IMR-90 (cell line): Measurements from ENCODE around the gene PALLD. TPM values are rescaled to one million over a fixed set of nuclear protein-coding genes. Genes with fewer than 3 reads are reported as not detected.

Experiments
- ATAC-seq: fragments of 200-7000 bp; cut with Tn5 transposase; 2 replicates; pipeline ENCODE4 v1.9.1; 2020; ENCODE audit warnings: low read depth, mild to moderate bottlenecking, moderate library complexity
- BruUV-seq: library from RNA; stranded (reverse); fragments of 400-500 nt; replicated peaks from 2 replicates; lab custom pipeline; 2021; lab: Mats Ljungman, UMichigan
- CTCF ChIA-PET: fragments of 300-600 bp; formaldehyde crosslinking; extraction: SDS; loops from one replicate; lab custom pipeline; 2021; ENCODE audit warnings: antibody characterized with exemption; lab: Yijun Ruan, JAX
- POLR2A ChIA-PET: fragments of 300-600 bp; sonication (Branson Sonifier 250); formaldehyde crosslinking; loops from one replicate; lab custom pipeline; 2022; ENCODE audit warnings: antibody characterized with exemption; ENCODE audit not compliant: unreplicated experiment; lab: Charles Lee
- DNase-seq: peaks from one replicate; pipeline ENCODE4 v3.0.0; 2013
- H2AFZ ChIP-seq: replicated peaks from 2 replicates; pipeline ENCODE3; 2013; ENCODE audit warnings: low read length, mild to moderate bottlenecking; ENCODE audit not compliant: poor library complexity
- H2AK5ac ChIP-seq: 2 replicates; pipeline ENCODE4 v1.6.1; 2013; ENCODE audit warnings: low read depth, low read length, inconsistent platforms
- H2AK9ac ChIP-seq: replicated peaks from 2 replicates; pipeline ENCODE3; 2013; ENCODE audit warnings: mild to moderate bottlenecking, low read depth, low read length, moderate library complexity; ENCODE audit not compliant: poor library complexity
- H2BK120ac ChIP-seq: 2 replicates; pipeline ENCODE4 v1.6.1; 2013; ENCODE audit warnings: low read depth, low read length, inconsistent platforms
- H2BK15ac ChIP-seq: 3 replicates; pipeline ENCODE4 v1.6.1; 2013; ENCODE audit warnings: low read depth, low read length, inconsistent platforms
- H2BK20ac ChIP-seq: 2 replicates; pipeline ENCODE4 v1.6.1; 2013; ENCODE audit warnings: low read depth, mild to moderate bottlenecking, inconsistent platforms, low read length, moderate library complexity
- H2BK5ac ChIP-seq: 2 replicates; pipeline ENCODE4 v1.6.1; 2013; ENCODE audit warnings: mild to moderate bottlenecking, low read depth, low read length, inconsistent platforms; ENCODE audit not compliant: poor library complexity, severe bottlenecking
- H3K14ac ChIP-seq: replicated peaks from 2 replicates; pipeline ENCODE4 v1.6.1; 2013; ENCODE audit warnings: low read depth, low read length, inconsistent platforms
- H3K18ac ChIP-seq: 2 replicates; pipeline ENCODE4 v1.6.1; 2013; ENCODE audit warnings: low read depth, low read length, control low read depth
- H3K23ac ChIP-seq: 2 replicates; pipeline ENCODE4 v1.6.1; 2013; ENCODE audit warnings: low read depth, low read length, inconsistent platforms
- H3K27ac ChIP-seq: 2 replicates; pipeline ENCODE4 v1.5.1; 2013; ENCODE audit warnings: mild to moderate bottlenecking, control low read depth, low read length; ENCODE audit not compliant: insufficient read depth
- H3K27me3 ChIP-seq: 2 replicates; pipeline ENCODE4 v1.6.1; 2013; ENCODE audit warnings: low read length; ENCODE audit not compliant: control insufficient read depth, insufficient read depth
- H3K36me3 ChIP-seq: 2 replicates; pipeline ENCODE4 v1.6.1; 2013; ENCODE audit warnings: low read length, mixed read lengths; ENCODE audit not compliant: control insufficient read depth, insufficient read depth
- H3K4ac ChIP-seq: 2 replicates; pipeline ENCODE4 v1.6.1; 2013; ENCODE audit warnings: low read depth, low read length, inconsistent platforms
- H3K4me1 ChIP-seq: 2 replicates; pipeline ENCODE4 v1.6.1; 2013; ENCODE audit warnings: low read length, mixed read lengths; ENCODE audit not compliant: control insufficient read depth, insufficient read depth
- H3K4me2 ChIP-seq: 2 replicates; pipeline ENCODE4 v1.6.1; 2013; ENCODE audit warnings: low read depth, mild to moderate bottlenecking, control low read depth, low read length, moderate library complexity
- H3K4me3 ChIP-seq: 2 replicates; pipeline ENCODE4 v1.5.1; 2013; ENCODE audit warnings: low read depth, mild to moderate bottlenecking, control low read depth, low read length, moderate library complexity; ENCODE audit not compliant: insufficient read depth
- H3K56ac ChIP-seq: 2 replicates; pipeline ENCODE4 v1.6.1; 2013; ENCODE audit warnings: low read length, inconsistent platforms; ENCODE audit not compliant: insufficient read depth; ENCODE audit errors: extremely low read depth
- H3K79me1 ChIP-seq, 2 experiments: 2 replicates each; pipeline ENCODE4 v1.6.1; 2013; ENCODE audit warnings: low read length in 2 of 2, inconsistent platforms in 1 of 2, low read depth in 1 of 2
- H3K9ac ChIP-seq: 2 replicates; pipeline ENCODE4 v1.6.1; 2013; ENCODE audit warnings: low read depth, low read length, control low read depth
- H3K9me1 ChIP-seq: 2 replicates; pipeline ENCODE4 v1.6.1; 2013; ENCODE audit warnings: low read length, inconsistent platforms; ENCODE audit not compliant: insufficient read depth
- H3K9me3 ChIP-seq: 2 replicates; pipeline ENCODE4 v1.6.1; 2013; ENCODE audit warnings: low read length; ENCODE audit not compliant: control insufficient read depth, insufficient read depth
- H4K20me1 ChIP-seq: 2 replicates; pipeline ENCODE4 v1.6.1; 2013; ENCODE audit warnings: low read length, inconsistent platforms; ENCODE audit not compliant: insufficient read depth
- H4K5ac ChIP-seq: 2 replicates; pipeline ENCODE4 v1.6.1; 2013; ENCODE audit warnings: mild to moderate bottlenecking, low read depth, low read length, control low read depth
- H4K8ac ChIP-seq, 2 experiments: 2 replicates each; pipeline ENCODE4 v1.6.1; 2013; ENCODE audit warnings: low read depth in 2 of 2, low read length in 2 of 2, control low read depth in 1 of 2, inconsistent platforms in 1 of 2
- H4K91ac ChIP-seq: 2 replicates; pipeline ENCODE4 v1.6.1; 2013; ENCODE audit warnings: low read depth, low read length, inconsistent platforms; ENCODE audit not compliant: insufficient read depth
- BHLHE40 ChIP-seq: fragments of 150-350 bp; IDR thresholded peaks from 2 replicates; pipeline ENCODE4 v1.6.1; 2016; ENCODE audit warnings: mild to moderate bottlenecking, low read depth, low read length
- MXI1 ChIP-seq: IDR thresholded peaks from 2 replicates; pipeline ENCODE4 v1.6.1; 2012; ENCODE audit warnings: low read depth, mild to moderate bottlenecking, low read length, moderate library complexity, borderline replicate concordance
- POLR2A ChIP-seq: IDR thresholded peaks from 2 replicates; pipeline ENCODE4 v1.6.1; 2012; ENCODE audit warnings: mild to moderate bottlenecking, low read depth, low read length
- RAD21 ChIP-seq: IDR thresholded peaks from 2 replicates; pipeline ENCODE4 v1.6.1; 2012; ENCODE audit warnings: low read length, improper control_type of control experiment
- RCOR1 ChIP-seq: IDR thresholded peaks from 2 replicates; pipeline ENCODE4 v1.6.1; 2012; ENCODE audit warnings: mild to moderate bottlenecking, low read length, improper control_type of control experiment; ENCODE audit not compliant: insufficient replicate concordance
- WGBS, 2 experiments: methylation state at CpG; one replicate each; pipeline versions ENCODE4 v1.1.5 to v1.1.7; 2013; ENCODE audit warnings: missing lambda C conversion rate in 2 of 2; ENCODE audit not compliant: insufficient read length in 1 of 2; ENCODE audit errors: extremely low coverage in 2 of 2; 5-methylcytosine and 5-hydroxymethylcytosine counted together
- dilution Hi-C: fragments of 300-500 bp; cut with HindIII; formaldehyde crosslinking; loops from one replicate; pipeline ENCODE4 v1.14.3; 2018; ENCODE audit warnings: low sequenced_read_pairs; ENCODE audit not compliant: unreplicated experiment
- in situ Hi-C: fragments of 300-500 bp; cut with MboI; formaldehyde crosslinking; loops from 3 replicates; pipeline ENCODE4 v1.14.3; 2019; ENCODE audit warnings: low sequenced_read_pairs, inconsistent platforms, mixed read lengths
- intact Hi-C: fragments of 100-400 bp; cut with micrococcal nuclease; formaldehyde crosslinking; loops from 2 replicates; pipeline ENCODE4 v1.10.0; 2022
- polyA plus RNA-seq, 3 experiments: library from polyadenylated mRNA; depleted of rRNA; stranded (reverse); fragments of >200 nt; gene quantifications; 2 replicates each; pipeline ENCODE4 v1.2.3, GENCODE V29; 2012; ENCODE audit warnings: low replicate concordance in 1 of 3
- total RNA-seq: library from RNA; depleted of rRNA; stranded (reverse); fragments of >200 nt; gene quantifications from 2 replicates; pipeline ENCODE4 v1.2.3, GENCODE V29; 2012

The PALLD gene
- total and polyA plus RNA-seq, 2 of the 4 experiments (the other 2 are of a cell fraction): 91.0 to 91.9 TPM

- TF ChIP-seq RAD21 (no peak), BHLHE40 (no peak), MXI1 (no peak)
These were observed 343.5 kb downstream of the PALLD start (continued) for GRCh38 chr4:168840392-168840763.

- Histone ChIP-seq H3K4me3 (no peak overlapping the region), H4K20me1 (peaks cover 84% of the 10 kb centered on the region), H3K14ac (no peak overlapping the region), H2AK5ac (no peak overlapping the region; the same call in 1 of the 2 replicates), H3K4me2 (peak overlapping the region; percentile 4; the same call in 1 of the 2 replicates), H3K56ac (no peak overlapping the region), H2BK120ac (no peak overlapping the region), H3K4me1 (peaks cover 38% of the 10 kb centered on the region), H3K9ac (no peak overlapping the region), H3K27me3 (no peaks in the 10 kb centered on the region), H3K9me1 (peaks cover 45% of the 10 kb centered on the region), H3K23ac (no peak overlapping the region), H2AFZ (no peak overlapping the region), H3K79me1 (peaks cover 17 to 92% of the 10 kb centered on the region in 2 experiments; a peak in 3 of 4 replicates), H4K8ac (no peak overlapping the region), H2BK20ac (no peak overlapping the region; the same call in 1 of the 2 replicates), H4K91ac (no peak overlapping the region), H3K36me3 (peaks cover 30% of the 10 kb centered on the region), H2AK9ac (no peak overlapping the region), H2BK5ac (no peak overlapping the region), H3K27ac (peak overlapping the region; percentile 21; the same call in 1 of the 2 replicates), H3K4ac (no peak overlapping the region), H2BK15ac (no peak overlapping the region), H3K18ac (0 out of 2 replicates have a peak overlapping the region, but pooled peaks have one; percentile 34), H3K9me3 (no peaks in the 10 kb centered on the region), H4K5ac (no peak overlapping the region)
- BruUV-seq: no TSS peak
- in situ Hi-C loops (no loop called here), intact Hi-C loops (loop anchor here (10.0 kb wide), 1 partner anchor 326 kb away; no protein-coding TSS in a partner anchor), dilution Hi-C loops (no loop called here)
- DNase-seq (no peak), ATAC-seq (no peak)
- ChIA-PET CTCF (interaction anchor here (1.2 kb wide), 1 partner anchor 80 kb away, joined by 3 read pairs; no protein-coding TSS in a partner anchor), POLR2A (no interaction called here)
- TF ChIP-seq POLR2A (no peak), RCOR1 (no peak), RAD21 (no peak)
- WGBS, 2 experiments: 33% methylated on average over 1 of the region's 8 CpGs; no CpG with 5 or more reads in 1 of the 2 experiments
These were observed 344.3 kb downstream of the PALLD start for GRCh38 chr4:168841000-168841671.
